ENCODE results near the gene AP4B1.

AP4B1 gene

GRCh38 chr1:113891631-113892220 lies 12.9 kb downstream of the AP4B1 start:
- no peak for DNase-seq

GRCh38 chr1:113890816-113891215 lies 13.8 kb downstream of the AP4B1 start:
- no peak for DNase-seq

GRCh38 chr1:113887402-113888175 lies 17.0 kb downstream of the AP4B1 start, which contains the start of gene BCL2L15:
BCL2L15 (minus strand) TSS chr1:113887581; CDS start chr1:113887375, 206 bp downstream.
- no peak for DNase-seq

- DNase-seq = no peak
Measured at GRCh38 chr1:113886417-113887401, 17.9 kb downstream of the AP4B1 start.

- DNase-seq = no peak
Measured at GRCh38 chr1:113881661-113882060, 22.9 kb downstream of the AP4B1 start.

- DNase-seq = no peak
Measured at GRCh38 chr1:113879739-113880038, 24.9 kb downstream of the AP4B1 start.

GRCh38 chr1:113876176-113876575 lies 28.4 kb downstream of the AP4B1 start:
- no peak for DNase-seq

GRCh38 chr1:113875714-113876113 lies 28.9 kb downstream of the AP4B1 start:
- no peak for DNase-seq

GRCh38 chr1:113874012-113874879 lies 30.4 kb downstream of the AP4B1 start:
- no peak for DNase-seq

GRCh38 chr1:113872219-113872935 lies 32.2 kb downstream of the AP4B1 start:
- DNase-seq = no peak

GRCh38 chr1:113871597-113872113 lies 32.9 kb downstream of the AP4B1 start, which contains the start of gene PTPN22:
PTPN22 (minus strand) TSS chr1:113871712.
- no peak for DNase-seq

- DNase-seq = no peak
Measured at GRCh38 chr1:113870778-113871177, 33.8 kb downstream of the AP4B1 start.

- no peak for DNase-seq
Measured at GRCh38 chr1:113868387-113869083, 36.1 kb downstream of the AP4B1 start.

GRCh38 chr1:113861641-113862040 lies 43.0 kb downstream of the AP4B1 start:
- DNase-seq = no peak

GRCh38 chr1:113860891-113861290 lies 43.7 kb downstream of the AP4B1 start:
- DNase-seq = no peak

GRCh38 chr1:113859478-113860175 lies 45.0 kb downstream of the AP4B1 start:
- DNase-seq = no peak

GRCh38 chr1:113858982-113859381 lies 45.6 kb downstream of the AP4B1 start:
- no peak for DNase-seq

- no peak for DNase-seq
Measured at GRCh38 chr1:113858418-113858817, 46.2 kb downstream of the AP4B1 start.

- DNase-seq = no peak
Measured at GRCh38 chr1:113857776-113858175, 46.8 kb downstream of the AP4B1 start.

GRCh38 chr1:113856401-113856790 lies 48.2 kb downstream of the AP4B1 start:
- DNase-seq = no peak

All from right forelimb (tissue), 1 donor.